K562 (cell line): ENCODE results near the gene GALP. TPM values are rescaled to one million over a fixed set of nuclear protein-coding genes. Genes with fewer than 3 reads are reported as not detected.
"Not testable (repeated sequence)": the region's sequence is repeated elsewhere in the genome, so short reads cannot be mapped to it uniquely, and the experiment has no call there.

Experiments
- ATAC-seq: fragments of 200-7000 bp; cut with Tn5 transposase; 3 replicates; pipeline ENCODE4 v1.9.1; 2020; ENCODE audit warnings: moderate library complexity
- BruUV-seq: library from RNA; stranded (reverse); fragments of 400-500 nt; replicated peaks from 2 replicates; lab custom pipeline; 2021; lab: Mats Ljungman, UMichigan
- CTCF ChIA-PET: fragments of 300-600 bp; formaldehyde crosslinking; extraction: SDS; loops from one replicate; lab custom pipeline; 2021; ENCODE audit warnings: low intra/inter-chr PET ratio; lab: Yijun Ruan, JAX
- POLR2A ChIA-PET: fragments of 300-600, 350-650 bp; sonication (Branson Sonifier 250); formaldehyde crosslinking; extraction: SDS; loops from one replicate; lab custom pipeline; 2021; ENCODE audit warnings: antibody characterized with exemption, inconsistent platforms; lab: Yijun Ruan, JAX
- DNase-seq, 4 experiments: peaks; one replicate each; pipeline versions ENCODE4 v3.0.0 to v3.0.0-alpha.2; 2011 to 2018; ENCODE audit warnings: low spot score in 3 of 4, mixed read lengths in 3 of 4; ENCODE audit errors: extremely low read depth in 1 of 4
- FAIRE-seq: peaks from 2 replicates; lab custom pipeline; 2011; peaks lifted over from hg19 to GRCh38; lab: Jason Lieb, UNC
- H2AFZ ChIP-seq: 2 replicates; pipeline ENCODE4 v1.6.0; 2011; ENCODE audit warnings: low read depth, low read length, control low read depth, inconsistent platforms
- H3K27ac ChIP-seq: fragments of 200-600 bp; 3 replicates; pipeline ENCODE4 v1.8.0; 2011; ENCODE audit warnings: low read depth, mild to moderate bottlenecking, control low read depth, inconsistent platforms, low read length, moderate library complexity, mixed read lengths; ENCODE audit errors: extremely low read depth
- H3K27me3 ChIP-seq, 2 experiments: fragments of 300-600 bp in 1 of 2; 2 replicates in 1 of 2; 3 replicates in 1 of 2; pipeline versions ENCODE4 v1.6.0 to v1.8.0; 2011; ENCODE audit warnings: inconsistent platforms in 2 of 2, low read length in 2 of 2, mild to moderate bottlenecking in 1 of 2, mixed read lengths in 1 of 2, moderate library complexity in 1 of 2; ENCODE audit not compliant: control insufficient read depth in 2 of 2, insufficient read depth in 2 of 2
- H3K36me3 ChIP-seq: fragments of 300-600 bp; 3 replicates; pipeline ENCODE4 v1.8.0; 2011; ENCODE audit warnings: mild to moderate bottlenecking, low read length, inconsistent platforms; ENCODE audit not compliant: control insufficient read depth, insufficient read depth
- H3K4me1 ChIP-seq, 2 experiments: fragments of 200-600 bp in 1 of 2; replicated peaks in 1 of 2; 2 replicates in 1 of 2; 3 replicates in 1 of 2; pipeline versions ENCODE4 v1.5.1 to v1.8.0; 2011; ENCODE audit warnings: inconsistent platforms in 2 of 2, low read length in 2 of 2, mild to moderate bottlenecking in 1 of 2, mixed read lengths in 1 of 2, moderate library complexity in 1 of 2; ENCODE audit not compliant: control insufficient read depth in 2 of 2, insufficient read depth in 2 of 2
- H3K4me2 ChIP-seq: 2 replicates; pipeline ENCODE4 v1.6.1; 2011; ENCODE audit warnings: low read length, control low read depth, inconsistent platforms, mixed read lengths; ENCODE audit not compliant: insufficient read depth
- H3K4me3 ChIP-seq: fragments of 200-600 bp; sonication (generic), shearing (Covaris generic); 2 replicates; pipeline ENCODE4 v1.5.1; 2016; ENCODE audit warnings: control low read depth, inconsistent platforms
- H3K79me2 ChIP-seq: fragments of 200-600 bp; 3 replicates; pipeline ENCODE4 v1.8.0; 2011; ENCODE audit warnings: low read length, inconsistent platforms; ENCODE audit not compliant: control insufficient read depth, insufficient read depth
- H3K9ac ChIP-seq, 2 experiments: 2 replicates each; pipeline versions ENCODE4 v1.6.0 to v1.6.1; 2011; ENCODE audit warnings: low read depth in 2 of 2, low read length in 2 of 2, control low read depth in 1 of 2, inconsistent platforms in 1 of 2, mild to moderate bottlenecking in 1 of 2, mixed read lengths in 1 of 2; ENCODE audit not compliant: insufficient read depth in 1 of 2
- H3K9me1 ChIP-seq: one replicate; pipeline ENCODE4 v1.6.0; 2011; ENCODE audit warnings: inconsistent platforms, mild to moderate bottlenecking, low read length, moderate library complexity; ENCODE audit not compliant: control insufficient read depth, insufficient read depth
- H3K9me3 ChIP-seq: replicated peaks from 2 replicates; pipeline ENCODE4 v1.5.1; 2011; ENCODE audit warnings: low read depth, low read length, inconsistent platforms; ENCODE audit not compliant: control insufficient read depth, insufficient read depth
- H4K20me1 ChIP-seq: replicated peaks from 2 replicates; pipeline ENCODE4 v1.6.1; 2011; ENCODE audit warnings: low read length, inconsistent platforms, mixed read lengths; ENCODE audit not compliant: control insufficient read depth, insufficient read depth
- ATF3 ChIP-seq, 2 experiments: fragments of 450-650 bp in 1 of 2; sonication (generic) in 1 of 2; formaldehyde crosslinking in 1 of 2; IDR thresholded peaks in 1 of 2; conservative IDR thresholded peaks in 1 of 2; 2 replicates each; pipeline versions ENCODE4 v1.6.1 to v1.8.1; 2016 to 2023; ENCODE audit warnings: mild to moderate bottlenecking in 2 of 2, moderate library complexity in 2 of 2, inconsistent platforms in 1 of 2, missing genetic modification reagents in 1 of 2
- CEBPB ChIP-seq: fragments of 450-650 bp; IDR thresholded peaks from 2 replicates; pipeline ENCODE4 v1.6.1; 2016; ENCODE audit warnings: missing genetic modification characterization, missing compliant biosample characterization
- CEBPG ChIP-seq, 3 experiments: fragments of 200-800 bp in 1 of 3; sonication (Bioruptor generic) in 1 of 3; sonication (generic) in 1 of 3; formaldehyde crosslinking in 1 of 3; IDR thresholded peaks in 2 of 3; conservative IDR thresholded peaks in 1 of 3; 2 replicates each; pipeline versions ENCODE4 v1.6.1 to v1.8.0; 2016 to 2022; ENCODE audit warnings: missing compliant biosample characterization in 2 of 3, missing genetic modification characterization in 2 of 3, mild to moderate bottlenecking in 1 of 3, missing genetic modification reagents in 1 of 3
- CTCF ChIP-seq, 3 experiments: IDR thresholded peaks in 2 of 3; conservative IDR thresholded peaks in 1 of 3; 2 replicates each; pipeline ENCODE4 v1.5.1; 2011 to 2012; ENCODE audit warnings: low read length in 3 of 3, mild to moderate bottlenecking in 3 of 3, control low read depth in 2 of 3, improper control_type of control experiment in 1 of 3, inconsistent platforms in 1 of 3, low read depth in 1 of 3, mixed read lengths in 1 of 3, moderate library complexity in 1 of 3; ENCODE audit not compliant: insufficient read depth in 2 of 3
- HBP1 ChIP-seq: fragments of 450-650 bp; formaldehyde crosslinking; IDR thresholded peaks from 2 replicates; pipeline ENCODE4 v1.4.0; 2022; ENCODE audit warnings: missing genetic modification characterization
- HNRNPLL ChIP-seq: fragments of 200-400 bp; formaldehyde crosslinking; IDR thresholded peaks from 2 replicates; pipeline ENCODE4 v1.6.1; 2017; ENCODE audit warnings: low read length, low read depth, mild to moderate bottlenecking; ENCODE audit not compliant: poor library complexity, severe bottlenecking
- IRF9 ChIP-seq: fragments of 450-650 bp; IDR thresholded peaks from 2 replicates; pipeline ENCODE4 v1.6.1; 2016; ENCODE audit warnings: missing biosample characterization, missing genetic modification characterization
- MEIS2 ChIP-seq: fragments of 450-650 bp; IDR thresholded peaks from 2 replicates; pipeline ENCODE4 v1.6.1; 2014; ENCODE audit warnings: mild to moderate bottlenecking; ENCODE audit not compliant: partially characterized antibody
- RAD21 ChIP-seq, 2 experiments: fragments of 250-450 bp in 1 of 2; fragments of 450-650 bp in 1 of 2; sonication (Bioruptor Pico) in 1 of 2; formaldehyde crosslinking in 1 of 2; IDR thresholded peaks in 1 of 2; conservative IDR thresholded peaks in 1 of 2; 2 replicates each; pipeline versions ENCODE4 v1.4.0 to v1.8.0; 2020 to 2022; ENCODE audit warnings: mild to moderate bottlenecking in 2 of 2, moderate library complexity in 1 of 2
- ZNF184 ChIP-seq: sonication (generic); formaldehyde crosslinking; IDR thresholded peaks from 2 replicates; pipeline ENCODE4 v1.5.0; 2020; ENCODE audit warnings: missing genetic modification reagents
- ZNF24 ChIP-seq: fragments of 450-650 bp; IDR thresholded peaks from 2 replicates; pipeline ENCODE4 v1.6.1; 2016
- ZNF707 ChIP-seq: fragments of 250-450 bp; sonication (Bioruptor Pico); conservative IDR thresholded peaks from 2 replicates; pipeline ENCODE4 v1.8.0; 2022; ENCODE audit warnings: inconsistent platforms, mild to moderate bottlenecking, moderate library complexity
- WGBS: fragments of 100-300 bp; shearing (Covaris generic); methylation state at CpG from one replicate; pipeline ENCODE4 v1.1.6; 2016; ENCODE audit warnings: low coverage, mixed read lengths; ENCODE audit not compliant: insufficient coverage; ENCODE audit errors: missing lambda C conversion rate; 5-methylcytosine and 5-hydroxymethylcytosine counted together
- in situ Hi-C: fragments of 300-500 bp; cut with MboI; formaldehyde crosslinking; loops from 4 replicates; pipeline ENCODE4 v1.15.0; 2018; ENCODE audit warnings: inconsistent platforms, mixed read lengths
- intact Hi-C: fragments of 100-400 bp; cut with micrococcal nuclease; formaldehyde crosslinking; loops from 2 replicates; pipeline ENCODE4 v1.14.2; 2022
- polyA plus RNA-seq, 8 experiments: library from polyadenylated mRNA; depleted of rRNA in 4 of 8; stranded (reverse) in 5 of 8; unstranded in 3 of 8; fragments of >200 nt; fragmentation: Nextera tagmentation in 2 of 8; fragmentation: Illumina TruSeq in 1 of 8; extraction: Ambion mirVana in 2 of 8; extraction: Trizol in 1 of 8; gene quantifications; 2 replicates each; pipeline versions ENCODE4 v1.2.1 to v1.2.3, GENCODE V29; 2011 to 2014; ENCODE audit warnings: inconsistent platforms in 1 of 8, missing spikeins in 1 of 8
- total RNA-seq, 7 experiments: library from RNA; depleted of rRNA in 6 of 7; stranded (reverse); fragments of >200 nt in 6 of 7; fragmentation: Illumina TruSeq in 2 of 7; extraction: Trizol in 2 of 7; gene quantifications; 2 replicates each; pipeline versions ENCODE4 v1.2.1 to v1.2.3, GENCODE V29; 2011 to 2021; ENCODE audit warnings: low replicate concordance in 1 of 7

Gene GALP
- total and polyA plus RNA-seq, 9 of the 15 experiments (the other 6 are each of a cell fraction or from before 2014, with no cell fraction given): not detected

GRCh38 chr19:56218961-56219360 is 43.2 kb downstream of the GALP start (continued):
- TF ChIP-seq CEBPG (CRISPR knock-in tag; IDR thresholded peaks at IDR 0.05) (no peak), CEBPG (tag; conservative IDR thresholded peaks at IDR 0.05 in 1 of 2, IDR thresholded peaks at IDR 0.05 in 1 of 2) (no peak), HNRNPLL (no peak), HBP1 (no peak), ZNF707 (no peak), ZNF184 (CRISPR knock-in tag) (no peak)

- BruUV-seq; CTCF ChIA-PET; H3K36me3 ChIP-seq; H4K20me1 ChIP-seq; H3K9ac ChIP-seq; H3K9me3 ChIP-seq; H3K9me1 ChIP-seq; H3K4me1 ChIP-seq; POLR2A ChIA-PET; H3K4me2 ChIP-seq; H3K27ac ChIP-seq; in situ Hi-C loops; H3K4me3 ChIP-seq; H3K79me2 ChIP-seq; intact Hi-C loops; H2AFZ ChIP-seq; TF ChIP-seq CEBPG (CRISPR knock-in tag; IDR thresholded peaks at IDR 0.05); ATF3 (CRISPR knock-in tag; conservative IDR thresholded peaks at IDR 0.05): not testable (repeated sequence)
- TF ChIP-seq ZNF24 (peak; percentile 54; the same call in 1 of the 2 replicates), MEIS2 (peak; percentile 32), CEBPB (tag) (peak; percentile 87), CEBPG (tag; conservative IDR thresholded peaks at IDR 0.05 in 1 of 2, IDR thresholded peaks at IDR 0.05 in 1 of 2) (peak; percentile 59 to 79; a peak in 3 of 4 replicates), RAD21 (CRISPR knock-in tag; conservative IDR thresholded peaks at IDR 0.05 in 1 of 2, IDR thresholded peaks at IDR 0.05 in 1 of 2) (peak in 1 of 2 experiments; percentile 36; a peak in 2 of 4 replicates), IRF9 (tag) (0 out of 2 replicates have a peak, but pooled peaks have one; percentile 17), CTCF (IDR thresholded peaks at IDR 0.05 in 2 of 3, conservative IDR thresholded peaks at IDR 0.05 in 1 of 3; ENCODE audit: insufficient read depth in 2 of 3, low read depth in 1 of 3, low read length in 3 of 3) (peak; percentile 44 to 52 (median 49)), ATF3 (IDR thresholded peaks at IDR 0.05) (peak; percentile 33)
- DNase-seq: peak in 3 of 4 experiments; percentile 17 to 41 (median 22)
- peaks cover 0 to 16% of the 10 kb centered on the region in 2 experiments; a peak in 2 of 5 replicates for H3K27me3 ChIP-seq
- ATAC-seq: peak; percentile 84
- WGBS: 33% methylated on average over 9 of the region's 9 CpGs
- FAIRE-seq: peak; percentile 89
Measured at GRCh38 chr19:56221442-56221841, 45.6 kb downstream of the GALP start.
